Right renal cortex interstitium (tissue), 3 donors: ENCODE measurements around the gene SORCS2. TPM values are rescaled to one million over a fixed set of nuclear protein-coding genes. Genes with fewer than 3 reads are reported as not detected.

ENCODE experiments used
- DNase-seq, 3 donors: peaks; one replicate each; pipeline ENCODE4 v3.0.0-alpha.2; 2013; ENCODE audit warnings: low read depth in 3 of 3, low spot score in 2 of 3
- polyA plus RNA-seq, 3 donors: library from polyadenylated mRNA; unstranded; fragments of 120-200 nt; gene quantifications; one replicate each; pipeline ENCODE4 v1.2.1, GENCODE V29; 2013; ENCODE audit not compliant: insufficient read length in 3 of 3

SORCS2 gene
- polyA plus RNA-seq, 3 donors: 6.6 to 7.9 (median 7.0) TPM

DNA sequence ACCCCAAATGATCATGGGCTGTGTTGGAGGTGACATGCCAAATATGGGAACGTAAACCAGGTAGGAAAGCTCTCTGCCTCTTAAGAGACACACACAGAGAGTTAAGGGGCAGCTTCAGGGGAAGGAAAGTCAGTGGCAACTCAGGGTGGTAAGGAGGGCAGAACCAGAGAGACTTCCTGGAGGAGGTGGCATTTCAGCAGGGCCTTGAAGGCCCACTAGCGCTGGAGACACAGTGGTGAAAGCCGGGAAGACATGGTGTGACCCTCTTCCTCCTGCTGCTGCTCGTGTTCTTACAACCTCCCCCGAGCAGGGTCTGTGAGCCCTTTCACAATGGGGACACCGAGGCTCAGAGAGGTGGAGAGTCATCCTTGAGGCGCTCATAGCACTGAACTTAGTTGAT is 68.2 kb downstream of the SORCS2 start:
- DNase-seq: no peak

DNA sequence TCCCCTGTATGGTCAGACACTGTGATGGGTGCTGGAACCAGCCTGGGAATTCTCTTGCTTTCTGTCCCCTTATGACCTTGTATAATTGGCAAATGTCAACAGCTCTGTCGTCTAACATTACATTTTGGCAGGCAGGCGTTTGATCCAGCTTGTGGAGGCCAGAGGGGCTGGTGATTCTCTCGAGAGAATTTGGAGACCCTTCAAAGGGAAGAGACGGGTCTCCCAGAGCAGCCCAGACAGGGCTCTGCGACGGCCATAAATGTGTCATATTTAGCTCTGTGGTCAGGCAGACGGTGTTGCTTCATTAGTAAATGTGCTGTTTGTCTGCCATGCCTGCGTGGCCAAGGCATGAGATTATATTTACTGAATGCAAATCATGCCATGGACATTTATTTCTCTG is 68.7 kb downstream of the SORCS2 start:
- DNase-seq: no peak

DNA sequence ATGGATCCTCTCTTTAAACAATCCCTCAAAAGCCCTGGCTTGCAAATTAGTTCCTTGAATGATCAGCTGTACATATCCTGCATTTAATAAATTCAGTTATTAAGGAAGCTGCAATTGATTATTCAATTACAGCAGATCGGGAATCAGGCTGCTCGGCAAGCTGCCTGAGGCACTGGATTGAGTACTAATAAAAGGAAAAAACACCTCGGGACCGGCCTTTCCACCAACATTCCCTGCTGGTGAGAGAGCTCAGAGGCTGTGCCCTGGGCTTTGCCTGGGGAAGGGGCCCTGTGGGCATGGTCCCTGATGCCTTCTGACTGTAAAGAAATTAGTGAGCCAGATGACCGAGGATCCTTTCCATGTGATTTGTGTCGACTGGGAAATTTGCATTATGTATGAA is 69.2 kb downstream of the SORCS2 start:
- no peak for DNase-seq

DNA sequence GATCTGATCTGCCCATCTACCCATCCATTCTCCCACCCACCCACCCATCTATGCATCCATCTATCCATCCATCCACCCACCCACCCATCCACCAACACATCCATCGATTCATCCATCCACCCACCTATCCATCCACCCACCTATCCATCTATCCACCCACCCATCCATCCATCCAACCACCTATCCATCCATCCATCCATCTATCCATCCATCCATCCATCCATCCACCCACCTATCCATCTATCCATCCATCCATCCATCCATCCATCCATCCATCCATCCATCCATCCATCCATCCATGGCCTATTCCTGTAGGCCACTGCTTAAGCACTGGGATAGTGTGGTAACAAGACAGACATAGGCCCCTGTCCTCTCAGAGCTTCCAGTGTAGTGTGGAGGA is 69.8 kb downstream of the SORCS2 start:
- DNase-seq: no peak

DNA sequence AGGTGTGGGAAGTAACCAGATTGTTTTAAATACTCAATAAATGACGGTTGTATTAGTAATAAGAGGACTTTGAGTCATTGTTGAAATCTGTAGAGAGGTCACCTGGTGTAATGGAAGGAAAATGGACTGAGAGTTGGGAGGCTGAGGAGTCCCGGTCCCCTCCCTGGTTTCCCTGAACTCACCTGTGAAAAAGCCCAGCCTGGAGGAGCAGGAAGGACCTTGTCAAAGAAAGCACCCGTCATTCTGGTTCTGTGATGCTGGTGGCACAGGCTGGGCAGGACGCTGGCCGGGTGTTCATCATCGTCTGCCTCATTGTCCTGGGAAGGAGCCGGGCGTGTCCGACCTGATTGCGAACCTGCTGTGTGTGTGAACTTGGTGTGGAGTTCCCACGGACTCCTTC is 70.8 kb downstream of the SORCS2 start:
- no peak for DNase-seq

DNA sequence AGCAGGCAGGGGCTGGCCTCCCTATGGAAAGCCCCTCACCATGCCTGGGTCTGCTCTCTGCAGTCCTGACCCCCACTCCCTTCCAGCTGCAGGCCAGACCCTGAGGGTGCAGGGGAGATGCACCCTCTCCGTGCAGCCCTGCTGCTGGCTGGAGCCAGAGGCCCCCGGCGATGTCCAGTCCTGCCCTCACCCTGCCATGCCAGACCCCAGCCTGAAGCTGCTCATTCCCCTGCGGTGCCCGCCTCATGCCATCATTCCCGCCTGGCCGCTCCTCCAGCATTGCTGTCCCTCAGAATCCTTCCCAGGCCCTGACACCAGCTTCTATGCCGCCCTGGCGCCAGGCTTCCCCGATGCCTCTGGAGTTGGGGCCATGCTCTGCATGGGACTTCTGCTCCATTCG is 72.4 kb downstream of the SORCS2 start:
- DNase-seq: no peak

DNA sequence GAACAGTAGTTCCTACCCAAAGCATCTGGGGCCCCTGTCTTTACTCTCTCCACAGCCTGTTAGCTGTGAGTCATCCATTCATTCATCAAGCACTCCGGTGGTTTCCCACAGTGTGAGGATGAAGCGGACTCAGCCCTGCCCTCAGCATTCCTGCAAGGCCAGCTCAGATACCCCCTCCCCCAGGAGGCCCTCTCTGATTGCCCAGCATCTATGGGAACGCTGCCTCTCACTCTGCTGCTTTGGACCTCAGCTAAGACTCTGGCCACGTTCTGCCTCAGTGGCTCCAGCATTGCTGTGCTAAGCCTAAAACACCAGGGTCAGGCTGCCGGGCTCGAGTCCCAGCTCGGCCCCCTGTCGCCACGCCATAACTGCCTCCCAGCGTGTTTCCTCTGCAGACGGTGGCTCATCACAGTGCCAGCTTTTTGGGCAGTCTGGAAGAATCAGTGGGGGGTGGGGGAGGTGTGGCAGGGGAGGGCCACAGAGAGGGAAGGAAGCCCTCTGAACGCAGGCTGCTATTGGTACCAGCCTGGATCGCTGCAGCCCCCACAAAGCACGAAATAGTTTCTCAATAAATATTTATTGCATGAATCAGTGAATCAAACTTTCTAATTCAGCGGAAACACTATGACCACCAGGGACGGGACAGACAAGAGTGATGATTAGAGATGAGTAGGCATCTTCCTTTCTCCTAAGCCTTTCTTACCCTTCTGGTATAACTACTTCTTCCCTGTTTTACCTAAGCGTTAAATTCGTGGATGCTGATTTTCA is 74.4 kb downstream of the SORCS2 start:
- no peak for DNase-seq

DNA sequence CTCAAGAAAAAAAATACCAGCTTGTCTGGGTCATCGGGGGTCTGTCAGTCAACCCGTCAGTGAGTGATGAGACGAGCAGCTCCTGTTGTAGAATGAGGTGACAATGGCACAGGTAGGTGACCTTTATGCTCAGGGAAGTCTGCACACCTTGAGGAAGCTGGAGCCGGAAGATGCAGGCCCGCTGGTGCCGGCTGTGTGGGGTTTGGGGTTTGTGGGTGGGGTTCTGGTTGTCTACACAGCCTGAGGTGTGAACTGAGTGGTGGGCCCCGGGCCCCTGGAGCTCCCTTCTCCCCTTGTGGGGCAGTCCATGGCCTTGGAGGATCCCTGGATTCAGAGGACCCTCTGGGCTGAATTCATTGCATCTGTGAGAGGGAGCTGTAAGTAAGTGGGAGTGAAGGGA is 75.5 kb downstream of the SORCS2 start:
- DNase-seq: no peak

DNA sequence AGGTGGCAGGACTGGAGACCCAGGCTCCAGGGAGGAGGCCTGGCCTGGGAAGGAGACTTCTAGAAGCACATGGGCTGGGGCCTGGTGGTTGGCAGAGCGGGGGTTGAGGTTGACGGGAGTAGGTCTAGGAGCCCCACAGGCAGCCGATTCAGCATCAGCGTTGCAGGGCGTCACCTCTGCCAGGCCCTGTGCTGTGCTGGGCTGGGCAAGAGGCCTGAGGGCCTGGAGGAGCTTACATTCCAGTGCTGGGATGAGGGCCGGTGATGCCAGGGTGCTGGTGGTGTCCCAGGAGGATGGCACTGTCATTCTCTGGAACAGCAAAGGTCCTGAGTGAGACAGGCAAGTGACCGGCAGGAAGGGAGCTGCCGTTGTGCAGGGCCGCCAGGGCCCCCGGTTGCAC is 76.6 kb downstream of the SORCS2 start:
- no peak for DNase-seq

DNA sequence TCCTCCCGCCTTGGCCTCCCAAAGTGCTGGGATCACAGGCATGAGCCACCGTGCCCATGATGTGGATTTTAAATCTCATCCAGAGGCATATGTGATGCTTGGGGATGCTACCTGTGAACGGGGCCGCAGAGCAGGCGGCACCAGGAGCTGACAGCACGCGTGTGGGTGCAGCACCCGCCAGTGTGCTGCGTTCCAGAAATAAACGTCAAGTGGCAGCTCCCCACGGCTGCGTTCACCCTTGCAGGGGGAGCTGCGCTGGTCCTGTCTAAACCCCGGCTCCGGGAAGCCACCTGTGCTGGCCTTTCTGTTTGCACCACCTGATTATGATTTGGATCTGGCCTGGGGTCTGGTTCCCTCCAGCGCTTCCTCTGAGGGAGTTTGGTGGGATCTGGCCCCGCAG is 77.8 kb downstream of the SORCS2 start:
- no peak for DNase-seq

DNA sequence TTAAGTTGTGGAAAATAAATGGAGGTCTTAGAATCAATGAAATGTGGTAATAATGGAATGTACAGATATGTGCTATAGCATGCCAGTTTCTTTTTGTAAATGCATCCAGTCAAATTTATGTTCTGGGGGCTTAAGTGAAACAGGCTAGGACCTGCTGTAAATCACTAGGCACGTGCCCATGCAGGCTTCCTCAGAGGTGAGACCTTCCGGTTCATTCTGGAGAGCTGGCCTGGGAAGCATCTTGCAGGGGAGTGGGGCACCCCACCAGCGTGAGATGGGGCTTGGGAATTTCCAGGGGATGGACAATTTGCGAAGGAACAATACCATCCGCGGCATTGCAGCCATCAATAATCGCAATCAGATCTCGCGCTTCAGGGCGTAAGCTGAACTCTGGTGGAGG is 80.1 kb downstream of the SORCS2 start:
- no peak for DNase-seq

DNA sequence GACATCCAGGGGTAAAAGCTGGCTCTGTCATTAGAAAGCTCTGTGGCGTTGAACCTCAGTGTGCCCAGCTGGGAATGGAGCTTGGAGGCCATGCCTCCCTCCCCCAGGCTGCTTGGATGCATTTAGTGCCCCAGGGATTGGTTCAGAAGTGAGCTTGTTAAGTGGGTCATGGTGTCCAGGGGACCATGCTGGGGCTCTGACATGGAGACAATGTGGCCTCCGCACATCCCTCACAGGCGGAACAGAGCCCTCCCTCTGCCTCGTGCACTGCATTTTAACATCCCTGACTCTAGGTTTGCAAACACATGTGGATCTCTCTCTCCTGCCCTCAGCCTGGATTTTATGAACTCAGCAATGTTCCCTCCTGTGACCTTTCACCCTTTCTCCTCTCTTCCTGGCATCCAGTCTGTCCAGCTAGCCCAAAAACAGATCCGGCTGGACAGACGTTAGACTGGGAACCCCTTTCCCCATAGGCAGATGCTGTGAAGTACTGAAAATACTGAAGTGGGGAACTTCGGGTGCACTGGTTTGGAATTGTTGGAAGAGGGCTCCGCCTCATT is 81.5 kb downstream of the SORCS2 start:
- DNase-seq: no peak

DNA sequence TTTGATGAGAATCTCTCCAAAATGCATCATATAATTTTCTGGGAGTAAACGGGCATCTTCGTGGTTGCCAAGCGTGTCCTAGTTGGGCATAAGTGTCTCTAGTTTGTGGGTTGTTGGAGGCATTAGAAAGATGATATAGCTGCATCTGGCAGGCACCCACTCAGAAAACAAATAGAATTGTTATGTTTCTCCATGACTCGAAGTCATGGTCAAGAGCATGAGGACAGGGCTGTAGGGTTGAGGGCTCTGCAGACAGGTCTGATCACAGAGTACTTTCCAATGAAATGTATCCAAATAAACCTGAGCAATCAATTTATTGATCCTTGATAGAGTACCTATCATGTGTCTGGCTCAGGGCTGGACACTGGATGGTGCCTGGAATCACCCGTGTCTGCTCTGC is 82.7 kb downstream of the SORCS2 start:
- no peak for DNase-seq

DNA sequence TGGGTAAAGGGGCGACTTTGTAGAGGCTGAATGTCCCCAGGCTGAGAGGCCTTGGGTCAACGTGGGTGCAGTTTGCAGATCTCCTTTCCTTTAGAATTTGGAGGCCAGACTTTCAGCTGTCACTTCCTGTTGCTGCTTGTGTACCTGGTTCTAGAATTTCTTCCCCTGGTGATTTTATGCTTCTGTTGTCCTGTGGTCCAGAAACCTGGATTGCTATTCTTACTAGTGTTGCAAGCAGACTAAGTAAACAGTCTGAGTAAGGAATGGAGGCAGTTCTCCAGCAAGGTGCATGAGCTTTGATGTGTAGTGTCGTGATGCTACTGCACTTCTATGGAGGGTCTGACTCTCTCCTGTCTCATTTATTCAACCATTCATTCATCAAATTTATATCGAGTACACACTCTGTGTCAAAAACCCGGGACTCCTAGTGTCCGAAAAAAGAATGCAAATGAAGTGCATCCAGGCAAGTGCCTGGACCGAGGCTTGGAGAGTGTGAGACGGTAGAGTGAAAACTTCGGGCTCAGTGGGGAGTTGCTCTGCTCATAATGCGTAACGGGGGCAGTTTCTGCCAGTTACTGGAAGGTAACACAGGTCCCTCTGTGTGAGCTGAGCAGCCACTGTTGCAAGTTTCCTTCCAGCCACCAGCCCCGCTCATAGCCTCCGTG is 83.3 kb downstream of the SORCS2 start:
- no peak for DNase-seq

DNA sequence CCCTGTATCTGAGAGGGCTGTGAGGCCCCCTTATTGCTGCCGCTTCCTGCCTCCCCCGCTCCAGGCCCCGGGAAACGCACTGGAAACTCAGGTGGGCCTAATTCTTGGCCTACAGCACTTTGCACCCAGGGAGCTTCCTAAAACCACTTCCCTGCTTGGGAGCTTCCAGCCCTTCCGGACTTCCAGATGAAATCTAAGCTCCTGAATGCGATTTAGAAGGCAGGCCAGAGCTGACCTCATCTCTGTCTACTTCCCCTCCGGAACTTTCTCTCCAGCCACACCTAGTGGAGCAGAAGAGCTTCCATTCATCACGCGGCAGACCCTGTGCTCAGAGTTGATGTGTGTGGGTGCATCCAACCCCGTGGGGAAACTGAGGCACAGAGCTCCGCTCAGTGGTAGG is 84.2 kb downstream of the SORCS2 start:
- DNase-seq: no peak

DNA sequence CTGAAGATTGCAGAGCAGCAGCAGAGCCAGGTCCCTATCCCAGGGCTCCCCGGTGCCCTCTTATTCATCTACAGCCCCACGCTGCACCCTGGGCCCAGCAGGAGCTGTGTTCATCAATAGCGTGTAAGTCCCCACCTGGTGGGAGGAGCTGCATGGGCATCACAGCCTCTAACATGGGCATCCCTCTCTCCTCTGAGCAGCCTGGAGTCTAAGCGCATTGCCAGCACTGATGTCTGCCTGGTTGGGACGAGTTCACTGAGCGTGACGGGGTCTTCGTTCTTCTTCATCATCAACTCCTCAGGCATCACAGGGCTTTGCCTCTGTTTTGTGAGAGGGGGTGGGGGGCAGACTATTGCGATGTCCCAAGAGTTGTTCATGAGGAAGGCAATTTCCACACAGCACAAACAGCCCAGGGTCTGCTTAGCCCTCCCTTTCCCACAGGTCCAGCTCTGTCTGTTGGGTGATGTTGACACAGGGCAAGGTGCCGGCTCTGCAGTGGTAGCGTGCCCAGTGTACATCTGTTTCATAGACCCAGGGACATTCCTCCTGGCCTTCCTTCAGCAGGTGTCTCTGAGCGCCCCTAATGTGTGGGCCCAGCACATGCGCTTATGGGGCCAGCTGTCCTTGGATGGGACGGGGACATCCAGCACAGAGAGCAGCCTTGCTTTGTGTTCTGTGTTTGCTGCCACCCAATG is 85.9 kb downstream of the SORCS2 start:
- DNase-seq: no peak

DNA sequence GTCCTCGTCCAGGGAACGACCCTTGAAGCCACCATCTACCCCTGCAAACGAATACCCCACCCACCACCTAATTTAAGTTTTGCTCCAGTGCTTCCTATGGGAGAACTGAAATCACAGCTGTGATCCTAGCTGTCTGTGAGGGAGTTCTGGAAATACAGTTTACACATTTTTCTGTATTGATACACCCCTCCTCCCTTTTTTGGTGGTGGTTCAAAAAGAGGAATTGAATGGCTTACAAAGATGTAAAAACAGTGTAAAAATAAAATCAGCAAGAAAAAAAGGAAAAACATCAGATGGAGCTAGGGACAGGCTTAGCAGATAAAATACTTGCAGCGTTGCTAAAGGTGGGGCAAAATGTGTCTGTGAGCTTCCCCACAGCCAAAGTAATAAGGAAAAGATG is 86.6 kb downstream of the SORCS2 start:
- DNase-seq: no peak

DNA sequence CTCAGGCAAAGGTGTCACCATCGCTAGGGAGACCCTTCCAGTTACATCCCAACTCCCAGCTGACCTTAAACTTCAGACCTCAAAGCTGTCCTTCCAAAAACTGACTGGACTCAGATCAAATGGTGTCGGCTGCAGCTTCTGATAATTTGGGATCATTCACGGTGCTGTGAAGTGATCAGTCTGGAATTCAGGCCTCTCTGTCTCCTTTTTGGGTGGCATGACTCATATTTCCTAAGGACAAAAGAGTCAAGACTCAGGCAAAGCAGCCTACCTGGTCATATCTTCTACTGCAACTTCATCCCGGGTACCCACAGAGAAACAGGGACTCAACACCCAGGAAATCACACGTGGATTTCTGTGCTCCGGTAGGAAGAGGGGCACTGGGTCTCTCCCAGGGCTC is 87.6 kb downstream of the SORCS2 start:
- DNase-seq: no peak

DNA sequence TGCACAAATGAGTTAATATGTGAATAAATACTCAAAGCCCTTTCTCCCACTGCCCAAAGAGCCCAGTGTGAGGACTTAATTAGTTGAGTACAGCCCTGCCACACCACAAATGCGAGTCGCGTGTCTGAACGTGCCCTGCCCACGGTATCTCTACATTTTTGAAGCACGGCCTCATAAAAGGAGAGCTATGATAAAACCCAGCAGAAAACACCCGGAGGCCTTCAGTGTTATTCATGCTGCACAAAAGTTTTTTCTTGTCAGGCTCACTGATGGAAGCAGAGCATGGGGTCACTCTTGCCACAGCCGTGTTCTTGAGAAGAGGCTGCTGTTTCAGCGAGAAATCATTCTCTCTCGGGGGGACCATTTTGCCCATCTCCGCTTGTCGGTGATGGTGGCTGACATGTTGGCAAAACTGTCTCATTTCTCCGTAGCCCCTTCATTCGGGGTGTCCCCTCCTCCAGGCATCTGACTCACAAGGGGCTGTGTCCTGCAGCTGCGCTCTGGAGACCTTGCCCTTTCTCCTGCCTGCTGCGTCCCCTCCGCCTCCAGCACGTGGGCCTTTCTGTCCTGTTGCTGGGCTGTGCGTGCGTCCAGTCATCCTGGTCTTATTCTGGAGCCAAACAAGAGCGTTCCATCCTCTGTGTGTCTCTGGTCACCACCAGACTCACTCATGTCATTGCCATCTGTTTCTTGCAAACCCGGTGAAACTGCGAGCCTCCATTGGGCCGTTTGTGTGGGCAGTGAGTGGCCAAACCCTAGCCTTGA is 88.8 kb downstream of the SORCS2 start:
- DNase-seq: no peak

DNA sequence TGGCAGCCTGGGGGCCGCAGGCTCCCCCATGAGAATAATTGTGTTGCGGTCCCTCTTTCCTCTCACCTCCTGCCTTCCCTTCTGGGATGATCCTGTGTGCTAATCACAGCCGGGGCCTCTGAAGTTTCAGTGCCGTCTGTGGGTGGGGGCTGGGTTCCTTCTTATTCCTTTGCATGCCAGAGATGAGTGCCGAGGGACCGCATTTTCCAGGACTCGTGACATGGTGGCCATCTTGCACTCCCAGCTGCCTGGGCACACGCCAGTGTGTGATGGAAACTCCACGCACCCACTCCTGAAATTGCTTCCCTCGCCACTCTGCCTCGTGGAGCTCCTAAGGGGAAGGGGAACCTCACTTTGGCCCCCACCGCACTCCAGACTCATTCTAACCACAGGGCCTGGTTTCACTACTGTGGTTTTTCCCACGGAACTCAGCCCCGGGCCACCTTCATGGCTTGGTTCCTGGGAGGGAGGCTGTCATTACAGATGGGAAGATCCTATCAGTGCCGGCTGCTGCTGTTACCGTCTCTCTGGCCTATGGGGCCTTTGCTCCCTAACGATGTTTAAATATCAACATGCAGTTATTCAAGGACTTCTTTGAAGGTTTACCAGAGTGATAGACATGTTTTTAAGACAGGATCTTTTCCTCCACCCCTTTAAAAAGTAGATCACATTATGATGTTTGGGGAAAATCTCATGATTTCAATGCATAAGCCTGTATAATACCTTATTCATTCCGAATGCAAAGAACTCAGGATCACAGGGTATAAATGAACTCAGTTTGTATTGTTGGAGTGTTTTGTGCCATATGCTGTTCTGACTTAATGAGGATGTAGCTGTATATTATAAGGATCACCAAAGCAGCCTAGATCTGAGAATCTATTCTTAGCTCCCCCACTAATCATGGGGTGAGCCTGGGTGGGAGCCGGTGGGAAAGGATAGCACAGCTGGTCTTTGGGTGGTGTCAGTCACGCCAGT is 89.6 kb downstream of the SORCS2 start:
- no peak for DNase-seq
